ENCODE data around the gene NID1. TPM values are rescaled to one million over a fixed set of nuclear protein-coding genes. Genes with fewer than 3 reads are reported as not detected.

The NID1 gene
- total and polyA plus RNA-seq, 12 donors, result 26.0 to 216 (median 82.5) TPM

DNA sequence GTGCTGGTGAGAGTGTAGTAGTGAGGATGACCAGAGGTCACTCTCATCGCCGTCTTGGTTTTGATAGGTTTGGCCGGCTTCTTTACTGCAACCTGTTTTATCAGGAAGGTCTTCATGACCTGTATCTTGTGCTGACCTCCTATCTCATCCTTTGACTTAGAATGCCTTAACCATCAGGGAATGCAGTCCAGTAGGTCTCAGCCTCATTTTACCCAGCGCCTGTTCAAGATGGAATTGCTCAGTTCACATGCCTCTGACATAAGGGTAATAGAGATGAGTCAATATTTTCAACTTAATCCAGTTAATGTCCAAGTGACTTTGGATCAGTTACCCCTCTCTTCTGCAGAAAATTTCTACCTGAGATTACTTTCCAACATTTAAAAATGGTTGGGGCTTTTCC lies 4.6 kb downstream of the NID1 start:
- Histone ChIP-seq H3K36me3 (replicated peaks in 1 of 2) (no peaks in the 10 kb centered on the region), H3K9me3 (replicated peaks in 1 of 3) (no peaks in the 10 kb centered on the region), H3K4me3 (peak overlapping the region in 1 of 4 donors; percentile 22), H3K27ac (peak overlapping the region in 2 of 5 donors; percentile 37 to 90), H3K4me1 (replicated peaks in 1 of 2) (peaks cover 0 to 9% of the 10 kb centered on the region in 2 donors), H3K27me3 (no peaks in the 10 kb centered on the region)
- no peak for DNase-seq
- TF ChIP-seq POLR2A (IDR thresholded peaks at IDR 0.05), result no peak
- TF ChIP-seq, protein P1, sequence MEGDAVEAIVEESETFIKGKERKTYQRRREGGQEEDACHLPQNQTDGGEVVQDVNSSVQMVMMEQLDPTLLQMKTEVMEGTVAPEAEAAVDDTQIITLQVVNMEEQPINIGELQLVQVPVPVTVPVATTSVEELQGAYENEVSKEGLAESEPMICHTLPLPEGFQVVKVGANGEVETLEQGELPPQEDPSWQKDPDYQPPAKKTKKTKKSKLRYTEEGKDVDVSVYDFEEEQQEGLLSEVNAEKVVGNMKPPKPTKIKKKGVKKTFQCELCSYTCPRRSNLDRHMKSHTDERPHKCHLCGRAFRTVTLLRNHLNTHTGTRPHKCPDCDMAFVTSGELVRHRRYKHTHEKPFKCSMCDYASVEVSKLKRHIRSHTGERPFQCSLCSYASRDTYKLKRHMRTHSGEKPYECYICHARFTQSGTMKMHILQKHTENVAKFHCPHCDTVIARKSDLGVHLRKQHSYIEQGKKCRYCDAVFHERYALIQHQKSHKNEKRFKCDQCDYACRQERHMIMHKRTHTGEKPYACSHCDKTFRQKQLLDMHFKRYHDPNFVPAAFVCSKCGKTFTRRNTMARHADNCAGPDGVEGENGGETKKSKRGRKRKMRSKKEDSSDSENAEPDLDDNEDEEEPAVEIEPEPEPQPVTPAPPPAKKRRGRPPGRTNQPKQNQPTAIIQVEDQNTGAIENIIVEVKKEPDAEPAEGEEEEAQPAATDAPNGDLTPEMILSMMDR (IDR thresholded peaks at IDR 0.05), result no peak
- WGBS, 4 donors, result 88 to 91% (median 90%) methylated on average over 4 of the region's 4 CpGs
- intact Hi-C loops (cut with DNase I), result no loop called here

DNA sequence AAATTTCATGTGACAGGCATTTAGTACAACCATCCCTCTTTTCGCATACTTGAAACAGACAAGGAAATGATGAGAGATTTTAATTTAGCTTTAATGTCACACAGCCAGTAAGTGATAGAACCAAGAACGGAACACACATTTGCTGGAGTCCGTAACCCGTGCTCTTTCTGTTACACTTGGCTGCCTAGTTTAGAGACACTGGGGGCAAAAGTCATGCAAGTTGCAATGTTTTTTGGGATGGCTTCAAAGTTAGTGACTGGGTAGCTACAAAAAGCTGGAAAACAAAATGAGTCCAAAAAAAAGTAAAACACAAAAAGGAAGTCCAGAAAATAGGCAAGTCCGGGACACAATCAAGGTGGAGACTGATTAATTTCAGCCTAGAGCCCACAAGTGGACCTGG lies 5.9 kb downstream of the NID1 start:
- WGBS, 4 donors, result 60 to 66% (median 64%) methylated on average over 5 of the region's 5 CpGs
- H3K4me1 ChIP-seq (replicated peaks in 1 of 2), result peaks cover 0 to 7% of the 10 kb centered on the region in 2 donors
- no peak for DNase-seq

DNA sequence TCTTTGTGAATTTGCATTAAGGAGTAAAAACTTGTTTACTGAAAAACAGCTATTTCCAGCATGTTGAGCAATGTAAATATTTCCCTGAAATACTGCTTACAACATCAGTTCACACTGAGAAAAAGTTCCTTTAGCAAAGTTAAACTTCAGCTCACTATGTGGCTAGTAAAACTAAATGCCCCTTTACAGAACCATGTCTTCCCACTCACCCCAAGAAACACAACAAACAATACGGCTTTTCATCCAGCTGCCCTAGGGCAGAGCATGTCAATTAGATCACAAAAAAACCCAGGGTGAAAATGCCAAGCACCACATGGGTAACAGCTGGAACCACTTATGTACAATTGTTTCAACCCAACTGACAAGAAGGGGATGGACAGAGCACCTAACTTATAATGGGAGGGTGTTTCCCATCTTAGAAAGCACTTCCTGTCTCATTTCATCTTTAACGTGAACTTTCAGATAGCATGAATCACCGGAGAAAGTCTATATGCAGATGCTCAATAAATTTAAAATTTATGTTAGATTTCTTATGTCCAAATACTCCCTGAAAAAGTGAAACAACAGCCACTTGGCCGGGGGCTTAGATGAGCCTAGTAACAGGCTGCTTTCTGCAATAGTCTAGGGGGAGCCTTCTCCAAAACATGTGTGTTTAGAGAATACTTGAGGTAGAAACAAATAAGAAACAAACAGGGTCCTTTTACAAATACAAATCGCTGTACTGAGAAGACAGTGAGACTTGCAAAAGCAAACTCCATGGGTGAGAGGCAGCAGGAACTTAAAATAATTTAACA lies 6.6 kb downstream of the NID1 start:
- peak overlapping the region in 2 of 5 donors; percentile 60 to 90 for H3K27ac ChIP-seq
- no peak for TF ChIP-seq POLR2A (IDR thresholded peaks at IDR 0.05)
- TF ChIP-seq, protein P1 (IDR thresholded peaks at IDR 0.05), result no peak
- H3K27me3 ChIP-seq, result no peaks in the 10 kb centered on the region
- H3K9me3 ChIP-seq (replicated peaks in 1 of 3), result no peaks in the 10 kb centered on the region
- H3K4me3 ChIP-seq, result peak overlapping the region in 1 of 4 donors; percentile 14
- H3K36me3 ChIP-seq (replicated peaks in 1 of 2), result no peaks in the 10 kb centered on the region
- peaks cover 0 to 7% of the 10 kb centered on the region in 2 donors for H3K4me1 ChIP-seq (replicated peaks in 1 of 2)
- intact Hi-C loops (cut with DNase I), result no loop called here
- WGBS, 4 donors, result 37 to 51% (median 49%) methylated on average over 5 of the region's 5 CpGs
- DNase-seq, result no peak

More for the DNA sequence above, 5.9 kb downstream of the NID1 start:
- intact Hi-C loops (cut with DNase I), result no loop called here
- H3K36me3 ChIP-seq (replicated peaks in 1 of 2), result no peaks in the 10 kb centered on the region
- H3K27me3 ChIP-seq, result no peaks in the 10 kb centered on the region
- peak overlapping the region in 1 of 4 donors; percentile 14 for H3K4me3 ChIP-seq
- TF ChIP-seq, protein P1 (IDR thresholded peaks at IDR 0.05), result no peak
- TF ChIP-seq POLR2A (IDR thresholded peaks at IDR 0.05), result no peak
- H3K9me3 ChIP-seq (replicated peaks in 1 of 3), result no peaks in the 10 kb centered on the region
- H3K27ac ChIP-seq, result peak overlapping the region in 2 of 5 donors; percentile 60 to 90

DNA sequence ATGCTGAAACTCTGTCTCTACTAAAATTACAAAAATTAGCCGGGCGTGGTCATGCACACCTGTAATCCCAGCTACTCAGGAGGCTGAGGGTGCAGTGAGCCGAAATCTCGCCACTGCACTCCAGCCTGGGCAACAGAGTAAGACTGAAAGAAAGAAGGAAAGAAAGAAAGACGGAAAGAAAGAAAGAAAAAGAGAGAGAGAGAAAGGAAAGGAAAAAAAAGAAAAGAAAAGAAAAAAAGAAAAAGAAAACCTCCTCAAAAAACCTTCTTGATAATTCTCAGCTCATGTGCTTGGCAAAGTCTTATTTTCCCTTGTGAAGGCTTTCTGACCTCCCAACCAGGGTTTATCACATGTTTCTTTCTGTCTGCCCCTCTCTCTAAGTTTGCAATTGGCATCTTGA lies 7.3 kb downstream of the NID1 start:
- no peak for TF ChIP-seq POLR2A (IDR thresholded peaks at IDR 0.05)
- TF ChIP-seq, protein P1 (IDR thresholded peaks at IDR 0.05), result no peak
- Histone ChIP-seq H3K4me3 (peak overlapping the region in 1 of 4 donors; percentile 14), H3K4me1 (replicated peaks in 1 of 2) (peaks cover 0 to 11% of the 10 kb centered on the region in 2 donors), H3K36me3 (replicated peaks in 1 of 2) (no peaks in the 10 kb centered on the region), H3K27ac (peak overlapping the region in 2 of 5 donors; percentile 60 to 90), H3K27me3 (no peaks in the 10 kb centered on the region), H3K9me3 (replicated peaks in 1 of 3) (no peaks in the 10 kb centered on the region)
- no peak for DNase-seq
- intact Hi-C loops (cut with DNase I), result no loop called here
- WGBS, 4 donors, result 82 to 89% (median 86%) methylated on average over 5 of the region's 5 CpGs
